Caco-2 (cell line): Measurements from ENCODE around the gene DFFB. TPM values are rescaled to one million over a fixed set of nuclear protein-coding genes. Genes with fewer than 3 reads are reported as not detected.

Experiments
- BruUV-seq: library from RNA; stranded (reverse); fragments of 400-500 nt; replicated peaks from 2 replicates; lab custom pipeline; 2021; lab: Mats Ljungman, UMichigan
- CTCF ChIA-PET: fragments of 300-600 bp; sonication (Branson Sonifier 250); formaldehyde crosslinking; loops from one replicate; lab custom pipeline; 2022; ENCODE audit warnings: antibody characterized with exemption; lab: Charles Lee
- POLR2A ChIA-PET: fragments of 300-600 bp; sonication (Branson Sonifier 250); formaldehyde crosslinking; loops from one replicate; lab custom pipeline; 2022; ENCODE audit warnings: antibody characterized with exemption; lab: Charles Lee
- DNase-seq, 2 experiments: peaks; one replicate each; pipeline versions ENCODE4 v3.0.0 to v3.0.0-alpha.2; 2020 to 2022
- H3K27me3 ChIP-seq: replicated peaks from 2 replicates; pipeline ENCODE4 v1.6.0; 2011; ENCODE audit warnings: low read length; ENCODE audit not compliant: control insufficient read depth, insufficient read depth
- H3K36me3 ChIP-seq: 2 replicates; pipeline ENCODE4 v1.5.1; 2011; ENCODE audit warnings: low read length; ENCODE audit not compliant: control insufficient read depth, insufficient read depth
- H3K4me1 ChIP-seq: fragments of 250-450 bp; sonication (Bioruptor Pico); 2 replicates; pipeline ENCODE4 v1.5.1; 2020; ENCODE audit warnings: mild to moderate bottlenecking
- H3K4me3 ChIP-seq: 2 replicates; pipeline ENCODE4 v1.5.1; 2011; ENCODE audit warnings: low read depth, mild to moderate bottlenecking, control low read depth, low read length
- H3K9me3 ChIP-seq: fragments of 250-450 bp; sonication (Bioruptor Pico); 2 replicates; pipeline ENCODE4 v1.5.1; 2020; ENCODE audit warnings: mild to moderate bottlenecking, moderate library complexity
- H3K27ac Mint-ChIP-seq: one replicate; pipeline ENCODE4 v1.8.0; 2022; ENCODE audit warnings: mixed read lengths; ENCODE audit not compliant: unreplicated experiment
- H3K27me3 Mint-ChIP-seq: one replicate; pipeline ENCODE4 v1.8.0; 2022; ENCODE audit warnings: mixed read lengths; ENCODE audit not compliant: insufficient read depth, unreplicated experiment
- H3K36me3 Mint-ChIP-seq: one replicate; pipeline ENCODE4 v1.8.0; 2022; ENCODE audit warnings: mild to moderate bottlenecking, mixed read lengths; ENCODE audit not compliant: insufficient read depth, unreplicated experiment
- H3K4me1 Mint-ChIP-seq: one replicate; pipeline ENCODE4 v1.8.0; 2022; ENCODE audit warnings: low read depth, mixed read lengths; ENCODE audit not compliant: unreplicated experiment
- H3K4me3 Mint-ChIP-seq: one replicate; pipeline ENCODE4 v1.8.0; 2022; ENCODE audit warnings: mild to moderate bottlenecking, moderate library complexity, mixed read lengths; ENCODE audit not compliant: unreplicated experiment
- H3K9me3 Mint-ChIP-seq: one replicate; pipeline ENCODE4 v1.8.0; 2022; ENCODE audit warnings: mixed read lengths; ENCODE audit not compliant: unreplicated experiment
- intact Hi-C: fragments of 100-400 bp; cut with micrococcal nuclease; formaldehyde crosslinking; loops from one replicate; pipeline ENCODE4 v1.10.0; 2022; ENCODE audit not compliant: unreplicated experiment
- total RNA-seq: library from RNA; stranded (reverse); gene quantifications from 2 replicates; pipeline ENCODE4 v1.2.3, GENCODE V29; 2022
- TF ChIP-seq, protein P1 (sequence below), 2 experiments: fragments of 200-600 bp in 1 of 2; IDR thresholded peaks; 1 replicate in 1 of 2; 2 replicates in 1 of 2; pipeline versions ENCODE4 v1.5.1 to v1.8.0; 2011 to 2022; ENCODE audit warnings: antibody characterized with exemption in 1 of 2, control low read depth in 1 of 2, inconsistent platforms in 1 of 2, low read depth in 1 of 2, low read length in 1 of 2, mild to moderate bottlenecking in 1 of 2, moderate library complexity in 1 of 2; ENCODE audit not compliant: insufficient read depth in 1 of 2, severe bottlenecking in 1 of 2, unreplicated experiment in 1 of 2

The DFFB gene
- total RNA-seq, 1 experiment from 2014 or later = 7.7 TPM

DNA sequence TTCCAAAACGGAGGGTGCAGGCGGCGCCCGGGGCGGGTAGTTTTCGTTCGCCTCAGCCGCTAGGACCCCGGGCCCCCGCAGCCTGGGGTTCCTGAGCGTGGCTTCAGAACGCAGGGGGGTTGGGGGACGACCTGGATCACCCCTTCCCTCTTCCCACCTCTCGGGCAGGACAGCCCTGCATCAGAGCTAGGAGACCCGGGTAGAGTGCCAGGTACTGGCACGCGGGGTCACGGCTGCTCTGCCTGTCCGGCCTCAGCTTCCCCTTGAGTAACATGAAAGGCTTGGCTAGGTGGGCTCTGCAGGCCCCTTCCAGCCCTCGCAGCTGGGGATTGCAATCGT lies 484 bp downstream of the DFFB start:
- Histone ChIP-seq H3K27me3 (no peaks in the 10 kb centered on the region), H3K4me3 (peak overlapping the region; percentile 62), H3K9me3 (no peaks in the 10 kb centered on the region), H3K36me3 (no peaks in the 10 kb centered on the region), H3K4me1 (no peaks in the 10 kb centered on the region)
- DNase-seq = peak in 1 of 2 experiments; percentile 9
- ChIA-PET POLR2A (interaction anchor here (0.5 to 0.6 kb wide), 2 partner anchors 17 to 137 kb away, joined by 3 to 5 read pairs; no protein-coding TSS in a partner anchor), CTCF (interaction anchor here (1.0 to 1.9 kb wide), 4 partner anchors 12 to 49 kb away, joined by 3 to 12 read pairs (median 6); partner anchors contain the start of gene C1orf174)
- Mint-ChIP-seq H3K27me3 (no peaks in the 10 kb centered on the region), H3K4me3 (peak overlapping the region; percentile 98), H3K4me1 (no peaks in the 10 kb centered on the region), H3K36me3 (no peaks in the 10 kb centered on the region), H3K9me3 (no peaks in the 10 kb centered on the region), H3K27ac (peak overlapping the region; percentile 87)
- TF ChIP-seq, protein P1, sequence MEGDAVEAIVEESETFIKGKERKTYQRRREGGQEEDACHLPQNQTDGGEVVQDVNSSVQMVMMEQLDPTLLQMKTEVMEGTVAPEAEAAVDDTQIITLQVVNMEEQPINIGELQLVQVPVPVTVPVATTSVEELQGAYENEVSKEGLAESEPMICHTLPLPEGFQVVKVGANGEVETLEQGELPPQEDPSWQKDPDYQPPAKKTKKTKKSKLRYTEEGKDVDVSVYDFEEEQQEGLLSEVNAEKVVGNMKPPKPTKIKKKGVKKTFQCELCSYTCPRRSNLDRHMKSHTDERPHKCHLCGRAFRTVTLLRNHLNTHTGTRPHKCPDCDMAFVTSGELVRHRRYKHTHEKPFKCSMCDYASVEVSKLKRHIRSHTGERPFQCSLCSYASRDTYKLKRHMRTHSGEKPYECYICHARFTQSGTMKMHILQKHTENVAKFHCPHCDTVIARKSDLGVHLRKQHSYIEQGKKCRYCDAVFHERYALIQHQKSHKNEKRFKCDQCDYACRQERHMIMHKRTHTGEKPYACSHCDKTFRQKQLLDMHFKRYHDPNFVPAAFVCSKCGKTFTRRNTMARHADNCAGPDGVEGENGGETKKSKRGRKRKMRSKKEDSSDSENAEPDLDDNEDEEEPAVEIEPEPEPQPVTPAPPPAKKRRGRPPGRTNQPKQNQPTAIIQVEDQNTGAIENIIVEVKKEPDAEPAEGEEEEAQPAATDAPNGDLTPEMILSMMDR (IDR thresholded peaks at IDR 0.05; ENCODE audit: insufficient read depth in 1 of 2, low read depth in 1 of 2, low read length in 1 of 2, severe bottlenecking in 1 of 2, unreplicated experiment in 1 of 2) = no peak
- no TSS peak for BruUV-seq
- intact Hi-C loops = loop anchor here (1.0 kb wide), 1 partner anchor 43 kb away; the partner anchor contains the start of gene C1orf174

DNA sequence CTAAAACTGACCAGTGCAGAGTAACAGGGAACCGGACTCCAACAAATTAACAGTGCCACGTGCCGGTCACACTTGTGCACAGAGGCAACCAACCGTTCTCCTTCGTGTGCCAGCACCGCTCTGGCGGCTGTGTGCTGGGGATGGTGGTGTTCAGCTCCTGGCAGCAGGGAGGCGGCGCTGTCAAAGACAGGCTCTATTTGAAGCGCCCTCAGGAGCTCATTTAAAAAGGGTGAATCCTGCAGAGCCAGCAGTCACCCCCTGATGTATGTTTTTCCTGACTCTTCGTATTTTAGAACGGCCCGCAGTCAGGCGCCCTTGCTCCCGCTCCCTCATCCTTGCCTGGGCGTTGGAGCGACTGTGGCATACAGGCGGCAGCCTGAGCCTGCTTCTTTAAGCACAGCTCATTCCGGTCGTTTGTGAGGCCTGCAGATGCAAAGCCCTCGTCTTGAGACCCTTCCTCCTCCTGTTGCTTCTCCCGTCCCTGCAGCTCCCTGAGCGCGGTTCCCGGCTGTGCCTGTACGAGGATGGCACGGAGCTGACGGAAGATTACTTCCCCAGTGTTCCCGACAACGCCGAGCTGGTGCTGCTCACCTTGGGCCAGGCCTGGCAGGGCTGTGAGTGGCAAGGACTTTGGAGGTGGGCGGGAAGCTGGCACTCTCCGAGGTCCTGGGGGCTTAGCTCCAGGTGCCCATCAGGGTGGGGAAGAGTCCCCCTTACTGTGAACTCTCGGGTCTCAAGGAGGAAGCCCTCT lies 1.1 kb downstream of the DFFB start:
- H3K9me3 Mint-ChIP-seq = no peaks in the 10 kb centered on the region
- no peaks in the 10 kb centered on the region for H3K4me1 Mint-ChIP-seq
- Histone ChIP-seq H3K36me3 (no peaks in the 10 kb centered on the region), H3K4me3 (peak overlapping the region; percentile 62), H3K9me3 (no peaks in the 10 kb centered on the region), H3K4me1 (no peaks in the 10 kb centered on the region), H3K27me3 (no peaks in the 10 kb centered on the region)
- TF ChIP-seq, protein P1 (IDR thresholded peaks at IDR 0.05; ENCODE audit: insufficient read depth in 1 of 2, low read depth in 1 of 2, low read length in 1 of 2, severe bottlenecking in 1 of 2, unreplicated experiment in 1 of 2) = no peak
- no peak overlapping the region for H3K27ac Mint-ChIP-seq
- CTCF ChIA-PET = interaction anchor here (1.0 to 1.9 kb wide), 4 partner anchors 12 to 49 kb away, joined by 3 to 12 read pairs (median 6); partner anchors contain the start of gene C1orf174
- POLR2A ChIA-PET = interaction anchor here (0.5 kb wide), 1 partner anchor 138 kb away, joined by 3 read pairs; no protein-coding TSS in a partner anchor
- peak in 1 of 2 experiments; percentile 12 for DNase-seq
- BruUV-seq = no TSS peak
- peak overlapping the region; percentile 98 for H3K4me3 Mint-ChIP-seq
- intact Hi-C loops = no loop called here
- no peaks in the 10 kb centered on the region for H3K36me3 Mint-ChIP-seq
- no peaks in the 10 kb centered on the region for H3K27me3 Mint-ChIP-seq

DNA sequence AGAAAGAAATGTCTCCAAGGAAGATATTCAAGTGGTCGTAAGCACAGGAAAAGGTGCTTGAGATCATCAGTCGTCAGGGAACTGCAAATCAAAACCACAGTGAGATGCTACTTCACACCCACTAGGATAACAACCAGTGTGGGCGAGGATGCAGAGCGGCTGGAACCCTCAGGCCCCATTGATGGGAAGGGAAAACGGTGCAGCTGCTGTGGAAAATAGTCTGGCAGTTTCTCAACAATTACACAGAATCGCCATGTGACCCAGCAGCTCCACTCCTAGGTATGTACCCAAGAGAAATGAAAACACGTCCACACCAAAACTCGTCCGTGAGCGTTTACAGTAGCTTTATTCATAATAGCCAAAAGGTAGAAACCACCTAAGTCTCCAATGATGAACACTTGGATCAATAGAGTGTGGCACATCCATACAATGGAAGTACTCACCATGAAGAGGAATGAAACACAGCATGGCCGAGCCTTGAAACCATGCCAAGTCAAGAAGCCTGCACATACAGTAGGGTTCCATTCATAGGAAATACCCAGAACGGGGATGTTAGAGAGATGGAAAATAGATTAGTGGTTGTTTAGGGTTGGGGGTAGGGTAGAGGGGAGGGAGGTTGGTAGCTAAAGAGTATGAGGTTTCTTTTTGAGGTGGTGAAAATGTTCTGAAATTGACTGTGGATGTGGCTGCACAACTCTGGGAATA lies 6.1 kb downstream of the DFFB start:
- no peaks in the 10 kb centered on the region for H3K27me3 ChIP-seq
- H3K4me1 Mint-ChIP-seq = peaks cover 7% of the 10 kb centered on the region
- ChIA-PET CTCF (no interaction called here), POLR2A (no interaction called here)
- H3K4me1 ChIP-seq = no peaks in the 10 kb centered on the region
- no peak overlapping the region for H3K4me3 ChIP-seq
- no peak for DNase-seq
- H3K4me3 Mint-ChIP-seq = no peak overlapping the region
- TF ChIP-seq, protein P1 (IDR thresholded peaks at IDR 0.05; ENCODE audit: insufficient read depth in 1 of 2, low read depth in 1 of 2, low read length in 1 of 2, severe bottlenecking in 1 of 2, unreplicated experiment in 1 of 2) = no peak
- no peak overlapping the region for H3K27ac Mint-ChIP-seq
- no peaks in the 10 kb centered on the region for H3K27me3 Mint-ChIP-seq
- peaks cover 3% of the 10 kb centered on the region; the same call in 1 of the 2 replicates for H3K36me3 ChIP-seq
- no TSS peak for BruUV-seq
- no peaks in the 10 kb centered on the region for H3K9me3 ChIP-seq
- intact Hi-C loops = no loop called here
- H3K36me3 Mint-ChIP-seq = peaks cover 5% of the 10 kb centered on the region
- no peaks in the 10 kb centered on the region for H3K9me3 Mint-ChIP-seq
